HCT116 (cell line): ENCODE measurements around the gene FNDC3A. TPM values are rescaled to one million over a fixed set of nuclear protein-coding genes. Genes with fewer than 3 reads are reported as not detected.

Experiments used
- ATAC-seq: fragments of 200-7000 bp; cut with Tn5 transposase; 2 replicates; pipeline ENCODE4 v1.9.1; 2020; ENCODE audit warnings: mild to moderate bottlenecking, moderate library complexity
- BruUV-seq: library from RNA; stranded (reverse); fragments of 400-500 nt; replicated peaks from 2 replicates; lab custom pipeline; 2021; lab: Mats Ljungman, UMichigan
- CTCF ChIA-PET: fragments of 300-600 bp; sonication (Branson Sonifier 250); formaldehyde crosslinking; loops from one replicate; lab custom pipeline; 2021; ENCODE audit warnings: antibody characterized with exemption; lab: Charles Lee
- POLR2A ChIA-PET: fragments of 300-600, 350-600 bp; sonication (Branson Sonifier 250); formaldehyde crosslinking; loops from one replicate; lab custom pipeline; 2021; ENCODE audit warnings: antibody characterized with exemption; lab: Charles Lee
- RAD21 ChIA-PET, 2 experiments: fragments of 300-600 bp; sonication (Branson Sonifier 250); formaldehyde crosslinking; loops; one replicate each; lab custom pipeline; 2023; ENCODE audit warnings: low total read pairs in 2 of 2; ENCODE audit not compliant: uncharacterized antibody in 2 of 2, unreplicated experiment in 2 of 2, low non-redundant PET in 1 of 2; lab: Charles Lee
- DNase-seq: peaks from one replicate; pipeline ENCODE4 v3.0.0-alpha.2; 2010; ENCODE audit warnings: low read depth, low spot score
- H2AFZ ChIP-seq: fragments of 200-600 bp; shearing (Covaris generic), sonication (generic); 2 replicates; pipeline ENCODE4 v1.6.1; 2017; ENCODE audit warnings: low read depth, mixed run types, mixed read lengths, antibody characterized with exemption, low read length; ENCODE audit not compliant: poor library complexity, severe bottlenecking
- H3K27ac ChIP-seq: 2 replicates; pipeline ENCODE4 v1.5.1; 2012; ENCODE audit warnings: low read depth, low read length
- H3K27me3 ChIP-seq: fragments of 200-600 bp; sonication (generic); 2 replicates; pipeline ENCODE4 v1.6.1; 2016; ENCODE audit warnings: mixed run types, low read length, mixed read lengths; ENCODE audit not compliant: insufficient read depth
- H3K36me3 ChIP-seq, 2 experiments: fragments of 200-500 bp in 1 of 2; fragments of 200-600 bp in 1 of 2; sonication (Bioruptor generic) in 1 of 2; sonication (generic) in 1 of 2; 2 replicates each; pipeline versions ENCODE4 v1.5.1 to v1.6.1; 2014 to 2016; ENCODE audit warnings: low read length in 2 of 2, inconsistent platforms in 1 of 2, mixed read lengths in 1 of 2, mixed run types in 1 of 2; ENCODE audit not compliant: insufficient read depth in 2 of 2, control insufficient read depth in 1 of 2
- H3K4me1 ChIP-seq, 2 experiments: fragments of 200-600 bp in 1 of 2; sonication (generic) in 1 of 2; 2 replicates each; pipeline versions ENCODE4 v1.5.1 to v1.6.1; 2012 to 2017; ENCODE audit warnings: low read length in 2 of 2, inconsistent platforms in 1 of 2, mild to moderate bottlenecking in 1 of 2, mixed read lengths in 1 of 2, mixed run types in 1 of 2, moderate library complexity in 1 of 2; ENCODE audit not compliant: insufficient read depth in 2 of 2, control insufficient read depth in 1 of 2
- H3K4me2 ChIP-seq: fragments of 200-600 bp; sonication (generic); 2 replicates; pipeline ENCODE4 v1.6.1; 2017; ENCODE audit warnings: mixed run types, low read length, mixed read lengths
- H3K4me3 ChIP-seq, 2 experiments: fragments of 200-600 bp in 1 of 2; sonication (generic) in 1 of 2; replicated peaks in 1 of 2; 2 replicates each; pipeline ENCODE4 v1.5.1; 2011 to 2016; ENCODE audit warnings: low read length in 2 of 2, control low read depth in 1 of 2, low read depth in 1 of 2, mild to moderate bottlenecking in 1 of 2, mixed read lengths in 1 of 2, mixed run types in 1 of 2
- H3K79me2 ChIP-seq: fragments of 200-600 bp; sonication (generic); 2 replicates; pipeline ENCODE4 v1.6.1; 2017; ENCODE audit warnings: mild to moderate bottlenecking, mixed run types, low read length, moderate library complexity, mixed read lengths; ENCODE audit not compliant: insufficient read depth
- H3K9ac ChIP-seq: fragments of 200-600 bp; sonication (generic); 2 replicates; pipeline ENCODE4 v1.6.1; 2016; ENCODE audit warnings: low read length, mixed read lengths
- H3K9me2 ChIP-seq: fragments of 200-600 bp; sonication (generic), shearing (Covaris generic); 2 replicates; pipeline ENCODE4 v1.6.1; 2017; ENCODE audit warnings: mixed run types, mild to moderate bottlenecking, moderate library complexity; ENCODE audit not compliant: insufficient read depth
- H3K9me3 ChIP-seq, 2 experiments: fragments of 200-500 bp in 1 of 2; fragments of 200-600 bp in 1 of 2; sonication (Bioruptor generic) in 1 of 2; sonication (generic) in 1 of 2; 2 replicates each; pipeline ENCODE4 v1.6.1; 2014 to 2017; ENCODE audit warnings: low read length in 2 of 2, mixed read lengths in 2 of 2, inconsistent platforms in 1 of 2, low read depth in 1 of 2, mild to moderate bottlenecking in 1 of 2, mixed run types in 1 of 2, moderate library complexity in 1 of 2; ENCODE audit not compliant: control insufficient read depth in 1 of 2, insufficient read depth in 1 of 2
- H4K20me1 ChIP-seq: fragments of 200-600 bp; sonication (generic), shearing (Covaris generic); 2 replicates; pipeline ENCODE4 v1.6.1; 2017; ENCODE audit warnings: mixed run types, mild to moderate bottlenecking, moderate library complexity; ENCODE audit not compliant: insufficient read depth
- ATF3 ChIP-seq: IDR thresholded peaks from 2 replicates; pipeline ENCODE4 v1.6.1; 2012
- CEBPB ChIP-seq: IDR thresholded peaks from 2 replicates; pipeline ENCODE4 v1.6.1; 2012; ENCODE audit warnings: low read depth
- CTCF ChIP-seq, 3 experiments: fragments of 200-600 bp in 1 of 3; sonication (generic) in 1 of 3; IDR thresholded peaks in 2 of 3; conservative IDR thresholded peaks in 1 of 3; 2 replicates each; pipeline ENCODE4 v1.5.1; 2012 to 2017; ENCODE audit warnings: low read depth in 2 of 3, low read length in 2 of 3, antibody characterized with exemption in 1 of 3, borderline replicate concordance in 1 of 3, control low read depth in 1 of 3, mild to moderate bottlenecking in 1 of 3, mixed read lengths in 1 of 3, mixed run types in 1 of 3, moderate library complexity in 1 of 3; ENCODE audit not compliant: insufficient read depth in 1 of 3
- ELF1 ChIP-seq: IDR thresholded peaks from 2 replicates; pipeline ENCODE4 v1.6.1; 2012; ENCODE audit warnings: low read depth, borderline replicate concordance
- EZH2phosphoT487 ChIP-seq: fragments of 200-600 bp; IDR thresholded peaks from 2 replicates; pipeline ENCODE4 v1.6.1; 2018; ENCODE audit warnings: antibody characterized with exemption, borderline replicate concordance
- FOSL1 ChIP-seq: IDR thresholded peaks from 2 replicates; pipeline ENCODE4 v1.6.1; 2012; ENCODE audit warnings: low read depth
- JUND ChIP-seq: IDR thresholded peaks from 2 replicates; pipeline ENCODE4 v1.6.1; 2012
- MAX ChIP-seq: IDR thresholded peaks from 2 replicates; pipeline ENCODE4 v1.6.1; 2012
- RAD21 ChIP-seq: IDR thresholded peaks from 2 replicates; pipeline ENCODE4 v1.6.1; 2012; ENCODE audit warnings: low read depth, mild to moderate bottlenecking
- REST ChIP-seq: IDR thresholded peaks from 2 replicates; pipeline ENCODE4 v1.6.1; 2012; ENCODE audit warnings: low read depth
- SP1 ChIP-seq: IDR thresholded peaks from 2 replicates; pipeline ENCODE4 v1.6.1; 2012; ENCODE audit warnings: low read depth
- SRF ChIP-seq: IDR thresholded peaks from 2 replicates; pipeline ENCODE4 v1.6.1; 2012; ENCODE audit warnings: low read depth
- TCF7L2 ChIP-seq: IDR thresholded peaks from 2 replicates; pipeline ENCODE4 v1.7.0; 2011; ENCODE audit warnings: borderline replicate concordance, inconsistent platforms; ENCODE audit not compliant: insufficient read depth, insufficient read length; ENCODE audit errors: extremely low read depth
- YY1 ChIP-seq: IDR thresholded peaks from 2 replicates; pipeline ENCODE4 v1.6.1; 2011; ENCODE audit warnings: low read length, low read depth, moderate library complexity, mild to moderate bottlenecking; ENCODE audit not compliant: insufficient replicate concordance; ENCODE audit errors: extremely low read depth
- ZFX ChIP-seq: fragments of 450-650 bp; IDR thresholded peaks from 2 replicates; pipeline ENCODE4 v1.6.1; 2017
- ZNF274 ChIP-seq: fragments of 200-500 bp; sonication (Bioruptor generic); IDR thresholded peaks from 2 replicates; pipeline ENCODE4 v1.6.1; 2014; ENCODE audit warnings: mild to moderate bottlenecking, low read depth, low read length, inconsistent platforms
- intact Hi-C: fragments of 100-400 bp; cut with micrococcal nuclease; formaldehyde crosslinking; loops from 2 replicates; pipeline ENCODE4 v1.10.0; 2022
- total RNA-seq: library from RNA; stranded (reverse); gene quantifications from one replicate; pipeline ENCODE4 v1.2.1, GENCODE V29; 2021; ENCODE audit not compliant: unreplicated experiment

FNDC3A gene
- total RNA-seq, 1 experiment from 2014 or later, result 30.5 TPM

- intact Hi-C loops, result no loop called here
- Histone ChIP-seq H3K27me3 (no peaks in the 10 kb centered on the region), H3K9me2 (no peaks in the 10 kb centered on the region), H3K4me2 (no peak overlapping the region), H2AFZ (no peak overlapping the region), H3K9ac (no peak overlapping the region), H3K79me2 (no peaks in the 10 kb centered on the region), H3K36me3 (no peaks in the 10 kb centered on the region), H3K4me1 (no peaks in the 10 kb centered on the region), H4K20me1 (no peaks in the 10 kb centered on the region), H3K27ac (no peak overlapping the region), H3K4me3 (no peak overlapping the region), H3K9me3 (no peaks in the 10 kb centered on the region)
- TF ChIP-seq SRF (no peak), ZFX (no peak), YY1 (no peak), RAD21 (no peak), ATF3 (no peak), ELF1 (no peak), CTCF (IDR thresholded peaks at IDR 0.05 in 2 of 3, conservative IDR thresholded peaks at IDR 0.05 in 1 of 3; ENCODE audit: borderline replicate concordance in 1 of 3, insufficient read depth in 1 of 3, low read depth in 2 of 3, low read length in 2 of 3) (no peak), EZH2phosphoT487 (no peak), SP1 (no peak), ZNF274 (no peak), CEBPB (no peak), TCF7L2 (no peak), MAX (no peak), JUND (no peak), FOSL1 (no peak), REST (no peak)
- BruUV-seq, result no TSS peak
- ChIA-PET CTCF (no interaction called here), POLR2A (no interaction called here), RAD21 (no interaction called here)
- no peak for ATAC-seq
- no peak for DNase-seq
These were observed 88.8 kb downstream of the FNDC3A start for GRCh38 chr13:49064476-49064875.
